Ishikawa (cell line): ENCODE data around the gene MFSD1.

Experiments
- CEBPB ChIP-seq: IDR thresholded peaks from 2 replicates; pipeline ENCODE4 v1.6.1; 2012
- CREB1 ChIP-seq: IDR thresholded peaks from 2 replicates; pipeline ENCODE4 v1.6.1; 2012; ENCODE audit warnings: low read depth
- EGR1 ChIP-seq: IDR thresholded peaks from 2 replicates; pipeline ENCODE4 v1.6.1; 2012
- EP300 ChIP-seq: IDR thresholded peaks from 2 replicates; pipeline ENCODE4 v1.6.1; 2012; ENCODE audit warnings: borderline replicate concordance
- FOXM1 ChIP-seq: IDR thresholded peaks from 2 replicates; pipeline ENCODE4 v1.6.1; 2012; ENCODE audit warnings: low read depth, borderline replicate concordance
- NFIC ChIP-seq: IDR thresholded peaks from 2 replicates; pipeline ENCODE4 v1.6.1; 2012
- RAD21 ChIP-seq: IDR thresholded peaks from 2 replicates; pipeline ENCODE4 v1.6.1; 2012; ENCODE audit warnings: low read depth
- REST ChIP-seq: IDR thresholded peaks from 2 replicates; pipeline ENCODE4 v1.6.1; 2012; ENCODE audit warnings: low read depth, mild to moderate bottlenecking
- TAF1 ChIP-seq: IDR thresholded peaks from 2 replicates; pipeline ENCODE4 v1.6.1; 2012; ENCODE audit warnings: low read depth, mild to moderate bottlenecking
- TCF12 ChIP-seq: IDR thresholded peaks from 2 replicates; pipeline ENCODE4 v1.6.1; 2012; ENCODE audit warnings: low read depth
- TEAD4 ChIP-seq: IDR thresholded peaks from 2 replicates; pipeline ENCODE4 v1.6.1; 2012
- USF1 ChIP-seq: IDR thresholded peaks from 2 replicates; pipeline ENCODE4 v1.6.1; 2012
- YY1 ChIP-seq: IDR thresholded peaks from 2 replicates; pipeline ENCODE4 v1.6.1; 2012; ENCODE audit warnings: low read depth
- ZBTB7A ChIP-seq: IDR thresholded peaks from 2 replicates; pipeline ENCODE4 v1.6.1; 2012; ENCODE audit warnings: low read depth
- TF ChIP-seq, protein P1 (sequence below): IDR thresholded peaks from 2 replicates; pipeline ENCODE4 v1.6.1; 2012

The MFSD1 gene

DNA sequence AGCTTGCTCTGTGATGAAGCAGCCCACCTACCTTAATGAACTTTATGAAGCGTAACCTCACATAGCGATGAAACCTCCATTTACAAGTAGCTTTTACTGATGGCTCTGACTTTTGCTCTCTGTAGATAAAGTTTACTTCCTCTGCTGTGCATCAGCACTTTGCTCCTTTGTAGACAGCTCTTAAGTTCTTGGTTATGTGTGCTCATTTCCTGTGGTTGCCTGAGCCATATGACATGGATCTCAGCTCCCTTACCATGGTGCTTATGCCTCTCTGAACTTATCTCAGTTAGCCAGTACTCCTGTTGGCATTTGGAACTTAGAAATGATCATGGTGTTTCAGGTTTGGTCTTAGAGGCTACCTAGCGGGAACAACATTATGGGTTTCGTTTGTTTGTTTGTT lies 7.8 kb downstream of the MFSD1 start:
- TF ChIP-seq TEAD4 (no peak), RAD21 (no peak), FOXM1 (no peak), USF1 (no peak), NFIC (no peak), CEBPB (no peak), ZBTB7A (no peak), EP300 (no peak), TCF12 (no peak), TAF1 (no peak), EGR1 (no peak), REST (no peak), CREB1 (no peak)
- TF ChIP-seq, protein P1, sequence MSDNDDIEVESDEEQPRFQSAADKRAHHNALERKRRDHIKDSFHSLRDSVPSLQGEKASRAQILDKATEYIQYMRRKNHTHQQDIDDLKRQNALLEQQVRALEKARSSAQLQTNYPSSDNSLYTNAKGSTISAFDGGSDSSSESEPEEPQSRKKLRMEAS: no peak

- TF ChIP-seq NFIC: no peak
- TF ChIP-seq CEBPB: no peak
- no peak for TF ChIP-seq TEAD4
- TF ChIP-seq TAF1: no peak
- TF ChIP-seq, protein P1: no peak
- no peak for TF ChIP-seq FOXM1
- TF ChIP-seq USF1: no peak
- TF ChIP-seq YY1: no peak
- no peak for TF ChIP-seq TCF12
- TF ChIP-seq EGR1: no peak
- TF ChIP-seq RAD21: no peak
- no peak for TF ChIP-seq CREB1
- TF ChIP-seq ZBTB7A: no peak
- no peak for TF ChIP-seq EP300
- no peak for TF ChIP-seq REST
Measured at GRCh38 chr3:158810823-158811724, 9.2 kb downstream of the MFSD1 start.

DNA sequence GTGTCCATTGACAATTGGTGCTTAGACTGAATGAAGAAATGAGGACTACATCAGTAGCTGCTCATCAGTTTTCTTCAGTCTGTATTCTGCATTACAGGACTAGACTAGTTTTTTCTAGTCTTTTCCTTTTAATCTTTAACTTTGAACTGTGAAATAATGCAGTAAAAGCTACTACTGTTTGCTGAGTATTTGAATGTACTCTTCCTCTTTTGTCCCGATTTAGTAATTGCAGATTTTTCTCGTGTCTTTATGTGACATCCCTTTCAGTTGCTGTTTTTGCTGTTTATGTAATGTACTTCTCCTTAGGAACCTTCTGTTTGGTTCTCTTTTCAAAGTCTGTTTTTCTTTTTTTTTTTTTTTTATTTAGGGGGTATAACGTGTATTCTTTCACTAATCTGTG lies 17.4 kb downstream of the MFSD1 start:
- TF ChIP-seq RAD21 (no peak), NFIC (no peak)

GRCh38 chr3:158820521-158820920 lies 18.7 kb downstream of the MFSD1 start:
- TF ChIP-seq EGR1 (no peak), USF1 (no peak), NFIC (no peak), CEBPB (no peak), TCF12 (no peak), YY1 (no peak), EP300 (no peak), REST (no peak), TEAD4 (no peak), CREB1 (no peak)
- TF ChIP-seq, protein P1: no peak
